ENCODE results near the gene CCT2.

The CCT2 gene

DNA sequence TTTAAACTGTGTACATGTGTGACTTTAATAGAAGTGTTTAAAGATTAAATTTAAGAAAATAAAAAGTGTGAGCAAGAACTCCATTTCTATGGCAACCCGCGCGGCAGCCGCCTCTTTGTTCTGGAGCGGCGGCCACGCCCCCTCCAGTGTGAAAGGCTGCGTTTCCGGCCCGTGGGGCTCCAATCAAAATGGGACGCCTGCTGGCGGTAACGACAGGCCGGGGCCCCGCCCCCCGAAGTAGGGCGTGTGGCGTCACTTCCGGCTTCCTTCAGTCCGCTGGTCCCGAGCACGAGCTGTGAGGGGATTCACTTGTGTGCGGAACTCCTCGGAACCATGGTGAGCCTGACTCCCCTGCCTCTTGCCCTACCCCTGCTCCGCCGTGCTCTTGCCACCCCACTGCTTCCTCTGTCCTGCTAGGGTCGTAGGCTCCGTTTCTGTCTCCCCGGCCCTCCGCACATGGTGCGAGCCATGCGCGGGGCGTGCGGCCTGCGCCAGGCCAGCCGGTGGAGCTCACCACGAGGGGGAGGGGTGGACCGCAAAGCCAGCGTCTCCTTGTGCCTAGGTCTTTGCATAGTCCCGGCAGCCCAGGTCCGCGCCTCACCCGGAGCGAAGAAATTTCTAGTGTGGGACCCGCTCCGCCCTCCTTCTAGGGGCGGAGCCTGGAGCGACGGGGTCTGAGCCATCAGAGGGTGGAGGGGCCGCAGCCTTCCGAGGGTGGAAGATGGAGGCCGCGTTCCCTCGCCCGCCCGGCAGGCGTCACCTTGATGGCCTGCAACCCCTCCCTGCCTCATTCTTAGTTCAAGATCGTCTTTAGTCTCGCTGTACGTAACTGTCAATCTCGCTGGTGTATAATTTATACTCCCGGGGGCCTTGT is at the start of gene CCT2:
TSS of gene CCT2 (plus strand) at position 271 of the 874 bp plus-strand sequence. CDS start at position 334, 63 bp downstream.
- Mint-ChIP-seq H3K27me3 (ENCODE audit: low read depth) (no peaks in the 10 kb centered on the region), H3K36me3 (ENCODE audit: low read depth) (peaks cover 37% of the 10 kb centered on the region)

DNA sequence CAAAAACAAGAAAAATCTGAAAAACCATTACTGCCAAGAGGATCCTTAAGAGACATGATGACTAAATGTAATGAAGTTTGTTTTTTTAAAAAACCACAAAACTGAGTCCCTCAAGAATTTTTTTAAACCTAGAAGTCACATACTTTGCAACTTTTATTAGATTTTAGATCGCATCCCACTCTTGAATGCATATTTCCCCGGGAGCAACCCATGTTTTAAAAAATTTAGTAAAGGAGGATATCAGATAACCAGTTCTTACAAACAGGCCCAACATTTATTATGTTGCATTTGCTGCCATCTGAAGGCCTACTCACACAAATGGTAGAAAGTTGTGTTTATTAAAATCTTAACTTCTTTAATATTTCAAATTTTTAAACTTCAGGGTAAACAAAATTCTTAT is 44.3 kb upstream of the CCT2 start:
- Mint-ChIP-seq H3K9me3 (peaks cover 22% of the 10 kb centered on the region), H3K27me3 (ENCODE audit: low read depth) (no peaks in the 10 kb centered on the region), H3K4me3 (no peak overlapping the region), H3K36me3 (ENCODE audit: low read depth) (peaks cover 68% of the 10 kb centered on the region), H3K4me1 (no peaks in the 10 kb centered on the region), H3K27ac (peak overlapping the region; percentile 10 to 89 (median 43))
- TF ChIP-seq, protein P1, sequence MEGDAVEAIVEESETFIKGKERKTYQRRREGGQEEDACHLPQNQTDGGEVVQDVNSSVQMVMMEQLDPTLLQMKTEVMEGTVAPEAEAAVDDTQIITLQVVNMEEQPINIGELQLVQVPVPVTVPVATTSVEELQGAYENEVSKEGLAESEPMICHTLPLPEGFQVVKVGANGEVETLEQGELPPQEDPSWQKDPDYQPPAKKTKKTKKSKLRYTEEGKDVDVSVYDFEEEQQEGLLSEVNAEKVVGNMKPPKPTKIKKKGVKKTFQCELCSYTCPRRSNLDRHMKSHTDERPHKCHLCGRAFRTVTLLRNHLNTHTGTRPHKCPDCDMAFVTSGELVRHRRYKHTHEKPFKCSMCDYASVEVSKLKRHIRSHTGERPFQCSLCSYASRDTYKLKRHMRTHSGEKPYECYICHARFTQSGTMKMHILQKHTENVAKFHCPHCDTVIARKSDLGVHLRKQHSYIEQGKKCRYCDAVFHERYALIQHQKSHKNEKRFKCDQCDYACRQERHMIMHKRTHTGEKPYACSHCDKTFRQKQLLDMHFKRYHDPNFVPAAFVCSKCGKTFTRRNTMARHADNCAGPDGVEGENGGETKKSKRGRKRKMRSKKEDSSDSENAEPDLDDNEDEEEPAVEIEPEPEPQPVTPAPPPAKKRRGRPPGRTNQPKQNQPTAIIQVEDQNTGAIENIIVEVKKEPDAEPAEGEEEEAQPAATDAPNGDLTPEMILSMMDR (IDR thresholded peaks at IDR 0.05; ENCODE audit: unreplicated experiment in 3 of 3), result no peak

More for the DNA sequence above, at the start of gene CCT2:
- Mint-ChIP-seq H3K4me1 (peaks cover 7% of the 10 kb centered on the region), H3K4me3 (peak within 1 kb of the TSS; percentile 95 to 99 (median 98)), H3K27ac (peak within 1 kb of the TSS; percentile 85 to 98 (median 91)), H3K9me3 (no peaks in the 10 kb centered on the region)
- TF ChIP-seq, protein P1 (IDR thresholded peaks at IDR 0.05; ENCODE audit: unreplicated experiment in 3 of 3), result peak; percentile 28 to 55 (median 31)

DNA sequence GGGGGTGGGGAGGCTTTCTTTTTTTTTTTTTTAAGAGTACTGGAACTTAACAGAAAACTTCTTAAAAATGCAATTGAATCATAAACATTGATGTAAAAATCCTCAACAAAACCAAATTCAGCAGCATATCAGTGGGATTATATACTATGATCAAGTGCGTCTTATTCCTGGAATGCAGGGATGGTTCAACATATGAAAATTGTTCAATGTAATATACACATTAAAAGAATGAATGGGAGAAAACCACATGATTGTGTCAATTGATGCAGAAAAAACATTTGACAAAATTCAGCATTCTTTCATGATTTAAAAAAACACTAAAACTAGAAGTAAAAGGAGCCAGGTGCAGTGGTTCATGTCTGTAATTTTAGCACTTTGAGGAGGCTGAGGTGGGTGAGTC is 41.2 kb upstream of the CCT2 start:
- Mint-ChIP-seq H3K9me3 (peaks cover 18% of the 10 kb centered on the region), H3K36me3 (ENCODE audit: low read depth) (peaks cover 54% of the 10 kb centered on the region), H3K27me3 (ENCODE audit: low read depth) (no peaks in the 10 kb centered on the region), H3K4me1 (no peaks in the 10 kb centered on the region), H3K27ac (no peak overlapping the region), H3K4me3 (no peak overlapping the region)
- TF ChIP-seq, protein P1 (IDR thresholded peaks at IDR 0.05; ENCODE audit: unreplicated experiment in 3 of 3), result no peak

DNA sequence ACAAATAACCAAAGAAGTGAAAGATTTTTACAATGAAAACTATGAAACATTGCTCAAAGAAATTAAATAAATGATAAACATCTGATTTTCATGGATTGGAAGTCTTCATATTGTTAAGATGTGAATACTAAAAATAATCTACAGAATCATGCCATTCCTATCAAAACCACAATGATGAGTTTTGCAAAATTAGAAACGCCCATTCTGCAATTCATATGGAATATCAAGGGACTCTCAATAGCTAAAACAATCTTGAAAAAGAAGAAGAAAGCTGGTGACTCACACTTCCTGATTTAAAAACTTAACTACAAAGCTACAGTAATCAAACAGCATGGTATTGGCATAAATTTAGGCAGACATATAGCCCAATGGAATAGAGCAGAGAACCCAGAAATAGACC is 40.2 kb upstream of the CCT2 start:
- no peaks in the 10 kb centered on the region for H3K4me1 Mint-ChIP-seq
- H3K27ac Mint-ChIP-seq, result no peak overlapping the region
- TF ChIP-seq, protein P1 (IDR thresholded peaks at IDR 0.05; ENCODE audit: unreplicated experiment in 3 of 3), result no peak
- peaks cover 60% of the 10 kb centered on the region for H3K36me3 Mint-ChIP-seq (ENCODE audit: low read depth)
- peaks cover 18% of the 10 kb centered on the region for H3K9me3 Mint-ChIP-seq
- no peaks in the 10 kb centered on the region for H3K27me3 Mint-ChIP-seq (ENCODE audit: low read depth)
- no peak overlapping the region for H3K4me3 Mint-ChIP-seq

DNA sequence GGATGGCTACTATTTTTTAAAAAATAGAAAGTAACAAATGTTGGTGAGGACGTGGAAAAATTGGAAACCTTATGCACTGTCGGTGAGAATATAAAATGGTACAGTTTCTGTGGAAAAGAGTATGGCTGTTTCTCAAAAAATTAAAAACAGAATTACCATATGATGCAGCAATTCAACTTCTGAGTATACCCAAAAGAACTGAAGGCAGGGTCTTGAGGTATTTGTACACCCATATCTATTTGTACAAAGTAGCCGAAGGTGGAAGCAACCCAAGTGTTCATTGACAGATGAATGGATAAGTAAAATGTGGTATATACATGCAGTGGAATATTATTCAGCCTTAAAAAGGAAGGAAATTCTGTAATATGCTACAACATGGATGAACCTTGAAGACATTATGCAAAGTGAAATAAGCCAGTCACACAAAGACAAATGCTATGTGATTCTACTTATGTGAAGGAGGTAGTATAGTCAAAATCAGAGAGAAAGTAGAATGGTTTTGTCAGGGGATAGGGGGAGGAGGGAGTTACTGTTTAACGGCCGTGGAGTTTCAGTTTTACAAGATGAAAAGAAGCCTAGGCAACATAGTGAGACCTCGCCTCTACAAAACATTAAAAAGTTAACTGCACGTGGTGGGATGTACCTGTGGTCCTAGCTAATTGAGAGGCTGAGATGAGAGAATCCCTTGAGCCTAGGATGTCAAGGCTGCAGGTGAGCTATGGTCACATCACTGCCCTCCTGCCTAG is 38.4 kb upstream of the CCT2 start:
- Mint-ChIP-seq H3K36me3 (ENCODE audit: low read depth) (peaks cover 61% of the 10 kb centered on the region), H3K27me3 (ENCODE audit: low read depth) (no peaks in the 10 kb centered on the region), H3K4me1 (no peaks in the 10 kb centered on the region), H3K9me3 (peaks cover 18% of the 10 kb centered on the region), H3K27ac (no peak overlapping the region), H3K4me3 (no peak overlapping the region)
- TF ChIP-seq, protein P1 (IDR thresholded peaks at IDR 0.05; ENCODE audit: unreplicated experiment in 3 of 3), result no peak

Measured in nephron (organoid).